OCI-LY3 (cell line): ENCODE data around the gene SRCAP.

Experiments used
- CTCF ChIP-seq: fragments of 200-600, 300-600 bp; sonication (generic); IDR thresholded peaks from 2 replicates; pipeline ENCODE4 v1.5.1; 2014; ENCODE audit warnings: antibody characterized with exemption, low read length, low read depth
- EZH2phosphoT487 ChIP-seq: fragments of 200-600 bp; shearing (Covaris generic); IDR thresholded peaks from 2 replicates; pipeline ENCODE4 v1.6.1; 2018; ENCODE audit warnings: antibody characterized with exemption, mixed run types, low read depth

DNA sequence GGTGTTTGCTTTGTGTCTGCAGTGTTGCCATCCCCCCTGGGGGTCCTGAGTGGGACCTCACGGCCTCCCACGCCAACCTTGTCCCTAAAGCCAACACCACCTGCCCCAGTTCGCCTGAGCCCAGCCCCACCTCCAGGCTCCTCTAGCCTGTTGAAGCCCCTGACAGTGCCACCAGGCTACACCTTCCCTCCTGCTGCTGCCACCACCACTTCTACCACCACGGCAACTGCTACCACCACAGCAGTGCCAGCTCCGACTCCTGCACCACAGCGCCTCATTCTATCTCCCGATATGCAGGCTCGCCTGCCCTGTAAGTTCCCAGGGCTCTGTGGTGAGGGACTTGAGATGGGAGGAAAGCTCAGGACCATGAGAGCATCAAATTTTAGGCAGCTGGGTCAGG is 22.2 kb downstream of the SRCAP start:
- no peak for TF ChIP-seq CTCF
- no peak for TF ChIP-seq EZH2phosphoT487
